Stimulated activated naive CD8-positive, alpha-beta T cell treated with anti-CD3 and anti-CD28 coated beads, Interleukin-15, Interleukin-2, amounts not matched to agents 100 ng/mL and 50 ng/mL, for 24 hours (primary cell): ENCODE measurements around the gene MRTFB.

Experiments used
- H3K27ac Mint-ChIP-seq: one replicate; pipeline ENCODE4 v1.8.0; 2021; ENCODE audit warnings: mild to moderate bottlenecking, mixed read lengths
- H3K27me3 Mint-ChIP-seq: one replicate; pipeline ENCODE4 v1.8.0; 2021; ENCODE audit warnings: mixed read lengths
- H3K36me3 Mint-ChIP-seq: one replicate; pipeline ENCODE4 v1.8.0; 2021; ENCODE audit warnings: low read depth, mixed read lengths
- H3K4me1 Mint-ChIP-seq: one replicate; pipeline ENCODE4 v1.8.0; 2021; ENCODE audit warnings: low read depth, mixed read lengths
- H3K4me3 Mint-ChIP-seq: one replicate; pipeline ENCODE4 v1.8.0; 2021; ENCODE audit warnings: mild to moderate bottlenecking, mixed read lengths
- H3K9me3 Mint-ChIP-seq: one replicate; pipeline ENCODE4 v1.8.0; 2021; ENCODE audit warnings: mixed read lengths

Gene MRTFB

GRCh38 chr16:14263769-14264168 lies 192.7 kb downstream of the MRTFB start:
- no peak overlapping the region for H3K27ac Mint-ChIP-seq
- H3K4me1 Mint-ChIP-seq: no peaks in the 10 kb centered on the region
- H3K27me3 Mint-ChIP-seq: no peaks in the 10 kb centered on the region
- peaks cover 42% of the 10 kb centered on the region for H3K36me3 Mint-ChIP-seq
- no peak overlapping the region for H3K4me3 Mint-ChIP-seq
- H3K9me3 Mint-ChIP-seq: no peaks in the 10 kb centered on the region

GRCh38 chr16:14264327-14264943 lies 193.3 kb downstream of the MRTFB start:
- Mint-ChIP-seq H3K9me3 (peaks cover 6% of the 10 kb centered on the region), H3K27ac (no peak overlapping the region), H3K36me3 (peaks cover 47% of the 10 kb centered on the region), H3K27me3 (no peaks in the 10 kb centered on the region), H3K4me1 (no peaks in the 10 kb centered on the region), H3K4me3 (no peak overlapping the region)

GRCh38 chr16:14268073-14268472 lies 197.0 kb downstream of the MRTFB start:
- H3K4me3 Mint-ChIP-seq: no peak overlapping the region
- H3K27me3 Mint-ChIP-seq: no peaks in the 10 kb centered on the region
- H3K4me1 Mint-ChIP-seq: no peaks in the 10 kb centered on the region
- H3K27ac Mint-ChIP-seq: no peak overlapping the region
- H3K36me3 Mint-ChIP-seq: peaks cover 38% of the 10 kb centered on the region
- peaks cover 15% of the 10 kb centered on the region for H3K9me3 Mint-ChIP-seq

GRCh38 chr16:14275934-14276333 lies 204.8 kb downstream of the MRTFB start:
- H3K9me3 Mint-ChIP-seq: no peaks in the 10 kb centered on the region
- no peak overlapping the region for H3K27ac Mint-ChIP-seq
- peaks cover 4% of the 10 kb centered on the region for H3K36me3 Mint-ChIP-seq
- H3K4me1 Mint-ChIP-seq: no peaks in the 10 kb centered on the region
- no peak overlapping the region for H3K4me3 Mint-ChIP-seq
- H3K27me3 Mint-ChIP-seq: peaks cover 3% of the 10 kb centered on the region

- Mint-ChIP-seq H3K36me3 (no peaks in the 10 kb centered on the region), H3K27me3 (peaks cover 3% of the 10 kb centered on the region), H3K9me3 (no peaks in the 10 kb centered on the region), H3K4me3 (no peak overlapping the region), H3K27ac (no peak overlapping the region), H3K4me1 (no peaks in the 10 kb centered on the region)
These were observed 207.6 kb downstream of the MRTFB start for GRCh38 chr16:14278749-14279148.

GRCh38 chr16:14280541-14280940 lies 209.4 kb downstream of the MRTFB start:
- no peak overlapping the region for H3K4me3 Mint-ChIP-seq

GRCh38 chr16:14283786-14284185 lies 212.7 kb downstream of the MRTFB start:
- H3K4me3 Mint-ChIP-seq: no peak overlapping the region
- no peak overlapping the region for H3K27ac Mint-ChIP-seq
- peaks cover 12% of the 10 kb centered on the region for H3K4me1 Mint-ChIP-seq
- peaks cover 2% of the 10 kb centered on the region for H3K9me3 Mint-ChIP-seq
- no peaks in the 10 kb centered on the region for H3K27me3 Mint-ChIP-seq
- no peaks in the 10 kb centered on the region for H3K36me3 Mint-ChIP-seq

More at GRCh38 chr16:14280541-14280940, 209.4 kb downstream of the MRTFB start:
- no peaks in the 10 kb centered on the region for H3K36me3 Mint-ChIP-seq
- H3K9me3 Mint-ChIP-seq: no peaks in the 10 kb centered on the region
- peaks cover 5% of the 10 kb centered on the region for H3K4me1 Mint-ChIP-seq
- no peak overlapping the region for H3K27ac Mint-ChIP-seq
- peaks cover 3% of the 10 kb centered on the region for H3K27me3 Mint-ChIP-seq

- Mint-ChIP-seq H3K4me1 (peaks cover 12% of the 10 kb centered on the region), H3K27ac (no peak overlapping the region), H3K9me3 (peaks cover 8% of the 10 kb centered on the region), H3K27me3 (no peaks in the 10 kb centered on the region), H3K4me3 (no peak overlapping the region), H3K36me3 (peaks cover 4% of the 10 kb centered on the region)
These were observed 213.3 kb downstream of the MRTFB start for GRCh38 chr16:14284371-14284770.

GRCh38 chr16:14284930-14285512 lies 213.9 kb downstream of the MRTFB start:
- Mint-ChIP-seq H3K27me3 (no peaks in the 10 kb centered on the region), H3K4me3 (peak overlapping the region; percentile 84), H3K9me3 (peaks cover 10% of the 10 kb centered on the region), H3K4me1 (peaks cover 12% of the 10 kb centered on the region), H3K27ac (peak overlapping the region; percentile 26), H3K36me3 (peaks cover 4% of the 10 kb centered on the region)

- peaks cover 4% of the 10 kb centered on the region for H3K36me3 Mint-ChIP-seq
- H3K9me3 Mint-ChIP-seq: peaks cover 10% of the 10 kb centered on the region
- no peaks in the 10 kb centered on the region for H3K27me3 Mint-ChIP-seq
- peaks cover 12% of the 10 kb centered on the region for H3K4me1 Mint-ChIP-seq
- peak overlapping the region; percentile 26 for H3K27ac Mint-ChIP-seq
- H3K4me3 Mint-ChIP-seq: peak overlapping the region; percentile 84
These were observed 214.6 kb downstream of the MRTFB start for GRCh38 chr16:14285513-14286367.

- Mint-ChIP-seq H3K4me3 (peak overlapping the region; percentile 84), H3K27ac (peak overlapping the region; percentile 16)
These were observed 215.5 kb downstream of the MRTFB start for GRCh38 chr16:14286368-14287230.

GRCh38 chr16:14289692-14290340 lies 218.7 kb downstream of the MRTFB start:
- H3K36me3 Mint-ChIP-seq: peaks cover 4% of the 10 kb centered on the region
- peaks cover 12% of the 10 kb centered on the region for H3K4me1 Mint-ChIP-seq
- no peak overlapping the region for H3K27ac Mint-ChIP-seq
- H3K4me3 Mint-ChIP-seq: no peak overlapping the region
- H3K27me3 Mint-ChIP-seq: no peaks in the 10 kb centered on the region
- peaks cover 10% of the 10 kb centered on the region for H3K9me3 Mint-ChIP-seq

More at GRCh38 chr16:14286368-14287230, 215.5 kb downstream of the MRTFB start:
- Mint-ChIP-seq H3K36me3 (peaks cover 4% of the 10 kb centered on the region), H3K27me3 (no peaks in the 10 kb centered on the region), H3K4me1 (peaks cover 12% of the 10 kb centered on the region), H3K9me3 (peaks cover 10% of the 10 kb centered on the region)

- Mint-ChIP-seq H3K27me3 (no peaks in the 10 kb centered on the region), H3K4me1 (peaks cover 5% of the 10 kb centered on the region), H3K4me3 (no peak overlapping the region), H3K9me3 (peaks cover 10% of the 10 kb centered on the region), H3K36me3 (peaks cover 4% of the 10 kb centered on the region), H3K27ac (no peak overlapping the region)
These were observed 220.2 kb downstream of the MRTFB start for GRCh38 chr16:14291286-14291685.
